Stimulated activated memory B cell treated with anti-CD40 and anti-IgM and Interleukin-4, amounts not matched to agents 10 μg/mL and 1 μg/mL and 100 μg/mL, for 72 hours (primary cell): ENCODE data around the gene SETD1B.

Experiments
- ATAC-seq: fragments of 150-1000 bp; cut with Tn5 transposase; 2 replicates; pipeline ENCODE4 v1.10.0; 2021
- H3K27ac Mint-ChIP-seq: one replicate; pipeline ENCODE4 v1.8.0; 2022; ENCODE audit warnings: mild to moderate bottlenecking, mixed read lengths
- H3K27me3 Mint-ChIP-seq: one replicate; pipeline ENCODE4 v1.8.0; 2022; ENCODE audit warnings: mixed read lengths
- H3K36me3 Mint-ChIP-seq: one replicate; pipeline ENCODE4 v1.8.0; 2022; ENCODE audit warnings: mixed read lengths
- H3K4me1 Mint-ChIP-seq: one replicate; pipeline ENCODE4 v1.8.0; 2022; ENCODE audit warnings: mixed read lengths
- H3K4me3 Mint-ChIP-seq: one replicate; pipeline ENCODE4 v1.8.0; 2022; ENCODE audit warnings: mild to moderate bottlenecking, moderate library complexity, mixed read lengths
- H3K9me3 Mint-ChIP-seq: one replicate; pipeline ENCODE4 v1.8.0; 2022; ENCODE audit warnings: mixed read lengths

SETD1B gene

GRCh38 chr12:121774968-121775474, 28.8 kb upstream of the SETD1B start:
- no peaks in the 10 kb centered on the region for H3K27me3 Mint-ChIP-seq
- H3K36me3 Mint-ChIP-seq = peaks cover 14% of the 10 kb centered on the region
- no peak for ATAC-seq
- peaks cover 31% of the 10 kb centered on the region for H3K4me1 Mint-ChIP-seq
- H3K27ac Mint-ChIP-seq = peak overlapping the region; percentile 51
- no peak overlapping the region for H3K4me3 Mint-ChIP-seq
- H3K9me3 Mint-ChIP-seq = no peaks in the 10 kb centered on the region

- Mint-ChIP-seq H3K4me1 (peaks cover 31% of the 10 kb centered on the region), H3K27ac (peak overlapping the region; percentile 74), H3K36me3 (peaks cover 19% of the 10 kb centered on the region), H3K27me3 (no peaks in the 10 kb centered on the region), H3K9me3 (no peaks in the 10 kb centered on the region), H3K4me3 (no peak overlapping the region)
- ATAC-seq = no peak
Observed at GRCh38 chr12:121775501-121775900, 28.3 kb upstream of the SETD1B start.

DNA sequence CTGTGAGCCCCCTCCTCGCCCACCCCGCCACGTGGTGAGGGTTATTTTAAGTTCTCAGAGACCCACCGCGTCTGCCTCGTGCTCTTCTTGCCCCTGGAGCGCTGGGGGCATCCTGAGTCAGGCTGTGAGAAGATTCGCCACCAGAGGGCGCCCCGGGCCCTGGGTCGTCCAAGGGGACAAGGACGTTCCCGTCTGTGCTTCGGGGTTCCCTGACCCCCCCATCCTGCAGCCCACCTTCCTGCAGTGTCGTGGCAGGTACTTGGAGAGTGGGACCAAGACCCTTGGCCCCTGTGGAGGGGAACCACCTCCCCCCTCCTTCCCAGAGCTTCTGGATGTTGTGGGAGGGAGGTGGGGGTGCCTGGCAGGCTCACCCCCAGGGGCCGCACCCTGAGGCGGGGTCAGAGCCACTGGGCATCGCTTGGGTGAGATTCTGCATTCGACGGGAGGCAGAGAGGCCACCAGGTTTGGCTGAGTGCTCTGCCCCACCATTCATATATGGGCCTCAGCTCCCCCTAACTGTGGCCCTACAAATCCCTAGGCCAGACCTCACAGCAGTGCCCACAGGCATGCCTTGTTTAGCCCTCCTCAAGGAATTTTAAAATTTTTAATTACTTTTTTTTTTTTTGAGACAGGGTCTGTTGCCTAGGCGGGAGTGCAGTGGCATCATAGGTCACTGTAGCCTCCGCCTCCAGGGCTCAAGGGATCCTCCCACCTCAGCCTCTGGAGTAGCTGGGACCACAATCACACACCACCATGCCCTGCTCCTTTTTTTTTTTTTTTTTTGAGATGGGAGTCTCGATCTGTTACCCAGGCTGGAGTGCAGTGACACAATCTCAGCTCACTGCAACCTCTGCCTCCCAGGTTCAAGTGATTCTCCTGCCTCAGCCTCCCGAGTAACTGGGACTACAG, 27.4 kb upstream of the SETD1B start:
- Mint-ChIP-seq H3K27me3 (no peaks in the 10 kb centered on the region), H3K9me3 (no peaks in the 10 kb centered on the region), H3K4me3 (peak overlapping the region; percentile 29), H3K27ac (peak overlapping the region; percentile 74), H3K36me3 (peaks cover 21% of the 10 kb centered on the region), H3K4me1 (peaks cover 40% of the 10 kb centered on the region)
- peak; percentile 82 for ATAC-seq

DNA sequence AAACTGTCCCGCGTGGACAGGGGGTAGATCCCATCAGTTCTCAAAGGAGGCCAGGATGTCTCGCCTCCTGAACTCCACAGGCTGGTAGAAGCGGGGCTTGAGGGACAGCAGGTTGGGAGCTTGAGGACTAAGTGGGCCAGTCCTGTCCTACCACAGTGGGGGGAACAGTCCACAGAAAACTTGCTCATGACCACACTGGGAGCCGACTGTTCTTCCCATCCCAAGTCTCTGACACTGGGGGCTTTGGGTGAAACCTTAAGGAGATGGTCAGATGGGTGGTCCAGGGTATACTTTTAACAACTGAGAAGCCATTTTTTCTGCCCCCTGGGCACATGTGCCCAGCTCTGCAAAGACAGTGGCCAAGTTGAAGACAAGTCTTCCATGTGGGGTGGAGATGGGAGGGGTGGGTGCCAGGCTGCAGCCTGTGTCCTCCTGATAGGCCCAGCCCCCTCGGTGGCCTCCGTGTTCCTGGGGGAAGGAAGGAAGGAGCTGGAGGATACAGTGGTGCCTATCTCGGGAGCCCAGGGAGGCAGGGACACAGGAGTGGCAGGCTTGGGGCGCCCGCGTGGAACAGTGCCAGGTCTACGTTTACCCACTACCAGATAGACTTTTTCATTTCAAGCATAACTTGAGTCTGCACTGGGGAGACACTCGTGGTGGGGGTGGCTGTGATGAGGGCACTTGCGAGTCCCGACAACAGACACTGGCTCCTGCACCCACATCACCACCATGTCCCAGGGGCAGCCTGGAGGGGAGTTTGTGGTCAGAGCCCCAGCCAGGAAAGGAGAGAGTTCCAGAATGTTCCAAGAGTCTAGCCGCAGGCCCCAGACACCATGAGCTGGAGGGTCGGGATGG, 25.0 kb upstream of the SETD1B start:
- Mint-ChIP-seq H3K27ac (peak overlapping the region; percentile 95), H3K9me3 (no peaks in the 10 kb centered on the region), H3K4me3 (peak overlapping the region; percentile 57), H3K27me3 (no peaks in the 10 kb centered on the region), H3K4me1 (peaks cover 55% of the 10 kb centered on the region), H3K36me3 (peaks cover 23% of the 10 kb centered on the region)
- no peak for ATAC-seq

- Mint-ChIP-seq H3K9me3 (no peaks in the 10 kb centered on the region), H3K27ac (peak overlapping the region; percentile 95), H3K4me1 (peaks cover 61% of the 10 kb centered on the region), H3K36me3 (peaks cover 28% of the 10 kb centered on the region), H3K4me3 (no peak overlapping the region), H3K27me3 (no peaks in the 10 kb centered on the region)
- no peak for ATAC-seq
Observed at GRCh38 chr12:121779422-121779895, 24.4 kb upstream of the SETD1B start.

- H3K9me3 Mint-ChIP-seq = no peaks in the 10 kb centered on the region
- peaks cover 36% of the 10 kb centered on the region for H3K36me3 Mint-ChIP-seq
- H3K27ac Mint-ChIP-seq = peak overlapping the region; percentile 95
- peaks cover 70% of the 10 kb centered on the region for H3K4me1 Mint-ChIP-seq
- H3K27me3 Mint-ChIP-seq = no peaks in the 10 kb centered on the region
- no peak for ATAC-seq
- H3K4me3 Mint-ChIP-seq = peak overlapping the region; percentile 70
Observed at GRCh38 chr12:121780429-121780828, 23.4 kb upstream of the SETD1B start.

DNA sequence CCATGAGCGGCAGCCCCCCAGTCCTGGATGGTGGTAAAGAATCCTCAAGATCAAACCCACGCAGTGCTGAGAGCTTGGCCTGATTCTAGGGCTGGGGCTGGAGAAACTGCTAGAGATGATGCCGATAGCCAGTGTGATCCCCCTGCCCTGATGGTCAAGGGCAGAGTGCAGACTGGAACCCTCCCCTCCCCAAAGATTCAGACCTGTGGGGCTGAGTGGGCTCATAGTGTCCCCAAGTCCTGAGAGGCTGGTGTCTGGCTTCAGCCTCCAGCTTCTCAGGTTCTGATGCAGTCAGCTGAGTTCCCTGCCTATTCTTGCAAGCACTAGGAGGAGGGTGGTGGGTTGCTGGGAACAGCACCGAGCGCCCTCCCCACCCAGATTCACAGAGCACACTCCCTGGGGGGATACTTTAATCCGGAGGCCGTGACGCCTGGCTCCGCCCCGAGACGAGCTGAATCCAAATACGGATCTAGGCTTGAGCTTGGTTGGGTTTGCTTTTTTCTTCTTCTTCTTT, 22.3 kb upstream of the SETD1B start:
- peak; percentile 63 for ATAC-seq
- Mint-ChIP-seq H3K36me3 (peaks cover 40% of the 10 kb centered on the region), H3K27ac (peak overlapping the region; percentile 95), H3K27me3 (no peaks in the 10 kb centered on the region), H3K4me3 (peak overlapping the region; percentile 70), H3K9me3 (no peaks in the 10 kb centered on the region), H3K4me1 (peaks cover 72% of the 10 kb centered on the region)

DNA sequence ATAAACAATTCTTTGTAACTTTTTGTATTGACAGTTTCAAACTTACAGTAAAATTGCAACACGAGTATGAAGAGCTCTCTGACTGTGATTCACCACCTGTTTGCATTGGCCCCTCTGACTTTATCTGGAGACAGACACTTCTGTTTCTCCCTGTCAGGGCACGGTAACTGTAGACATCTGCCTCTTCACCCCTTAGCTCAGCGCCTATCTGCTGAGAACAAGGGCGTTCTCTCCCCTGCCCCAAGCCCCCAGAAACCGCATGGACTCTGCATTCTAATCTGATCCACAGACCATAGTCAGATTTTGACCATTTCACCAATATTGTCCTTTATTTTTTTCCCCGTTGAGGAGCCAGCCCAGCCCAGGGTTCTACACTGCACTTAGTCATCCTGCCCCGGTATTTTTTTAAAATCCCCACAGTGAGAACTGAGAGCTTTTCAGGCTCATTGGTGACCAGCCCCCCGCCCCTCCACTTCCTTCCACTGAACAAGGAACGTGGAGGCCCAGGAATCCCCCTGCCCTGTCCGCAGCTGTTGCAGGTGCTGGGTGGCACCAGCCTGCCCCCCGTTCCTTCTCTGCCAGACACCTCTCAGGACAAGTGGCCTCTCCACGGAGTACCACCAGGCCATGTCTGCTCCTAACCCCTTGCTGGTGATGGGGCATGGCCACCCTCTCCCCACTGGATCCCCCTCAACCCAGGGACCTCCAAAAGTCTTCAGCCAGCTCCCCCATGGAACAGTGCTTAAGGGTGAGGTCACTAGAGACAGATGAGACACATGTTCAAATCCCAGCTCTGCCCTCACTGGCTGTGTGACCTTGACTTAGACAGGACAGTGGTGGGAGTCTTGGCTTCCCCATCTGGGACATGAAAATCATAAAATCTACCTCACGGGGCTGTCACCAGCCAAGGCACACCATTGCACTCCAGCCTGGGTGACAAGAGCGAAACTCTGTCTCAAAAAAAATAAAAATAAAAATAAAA, 21.5 kb upstream of the SETD1B start:
- Mint-ChIP-seq H3K36me3 (peaks cover 48% of the 10 kb centered on the region), H3K4me3 (peak overlapping the region; percentile 70), H3K4me1 (peaks cover 76% of the 10 kb centered on the region), H3K27ac (peak overlapping the region; percentile 95), H3K9me3 (no peaks in the 10 kb centered on the region), H3K27me3 (no peaks in the 10 kb centered on the region)
- ATAC-seq = peak; percentile 92

GRCh38 chr12:121783766-121784165, 20.0 kb upstream of the SETD1B start:
- H3K27ac Mint-ChIP-seq = peak overlapping the region; percentile 95
- no peak for ATAC-seq
- H3K4me1 Mint-ChIP-seq = peaks cover 82% of the 10 kb centered on the region
- H3K9me3 Mint-ChIP-seq = no peaks in the 10 kb centered on the region
- no peaks in the 10 kb centered on the region for H3K27me3 Mint-ChIP-seq
- H3K4me3 Mint-ChIP-seq = peak overlapping the region; percentile 42
- H3K36me3 Mint-ChIP-seq = peaks cover 52% of the 10 kb centered on the region

DNA sequence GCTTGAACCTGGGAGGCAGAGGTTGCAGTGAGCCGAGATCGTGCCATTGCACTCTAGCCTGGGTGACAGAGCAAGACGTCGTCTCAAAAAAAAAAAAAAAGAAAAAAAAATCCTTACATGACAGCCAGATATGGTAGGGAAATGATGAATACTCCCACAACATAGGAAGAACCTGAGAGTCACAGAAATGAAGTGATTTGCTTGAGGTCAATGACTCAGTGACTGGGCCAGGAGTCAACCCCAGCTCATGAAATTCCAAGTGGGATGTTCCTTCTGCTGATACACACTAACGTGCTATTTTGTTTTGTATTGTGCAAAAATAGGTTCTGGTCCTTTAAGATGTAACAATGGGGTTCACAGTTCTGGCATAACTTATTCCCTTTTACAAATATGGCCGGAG, 19.3 kb upstream of the SETD1B start:
- no peaks in the 10 kb centered on the region for H3K9me3 Mint-ChIP-seq
- peak overlapping the region; percentile 42 for H3K4me3 Mint-ChIP-seq
- peaks cover 85% of the 10 kb centered on the region for H3K4me1 Mint-ChIP-seq
- H3K36me3 Mint-ChIP-seq = peaks cover 45% of the 10 kb centered on the region
- ATAC-seq = no peak
- H3K27ac Mint-ChIP-seq = peak overlapping the region; percentile 95
- H3K27me3 Mint-ChIP-seq = no peaks in the 10 kb centered on the region

GRCh38 chr12:121786440-121786825, 17.4 kb upstream of the SETD1B start:
- Mint-ChIP-seq H3K27me3 (no peaks in the 10 kb centered on the region), H3K9me3 (no peaks in the 10 kb centered on the region), H3K27ac (peak overlapping the region; percentile 95), H3K4me1 (peaks cover 96% of the 10 kb centered on the region), H3K4me3 (peak overlapping the region; percentile 59), H3K36me3 (peaks cover 47% of the 10 kb centered on the region)
- no peak for ATAC-seq

DNA sequence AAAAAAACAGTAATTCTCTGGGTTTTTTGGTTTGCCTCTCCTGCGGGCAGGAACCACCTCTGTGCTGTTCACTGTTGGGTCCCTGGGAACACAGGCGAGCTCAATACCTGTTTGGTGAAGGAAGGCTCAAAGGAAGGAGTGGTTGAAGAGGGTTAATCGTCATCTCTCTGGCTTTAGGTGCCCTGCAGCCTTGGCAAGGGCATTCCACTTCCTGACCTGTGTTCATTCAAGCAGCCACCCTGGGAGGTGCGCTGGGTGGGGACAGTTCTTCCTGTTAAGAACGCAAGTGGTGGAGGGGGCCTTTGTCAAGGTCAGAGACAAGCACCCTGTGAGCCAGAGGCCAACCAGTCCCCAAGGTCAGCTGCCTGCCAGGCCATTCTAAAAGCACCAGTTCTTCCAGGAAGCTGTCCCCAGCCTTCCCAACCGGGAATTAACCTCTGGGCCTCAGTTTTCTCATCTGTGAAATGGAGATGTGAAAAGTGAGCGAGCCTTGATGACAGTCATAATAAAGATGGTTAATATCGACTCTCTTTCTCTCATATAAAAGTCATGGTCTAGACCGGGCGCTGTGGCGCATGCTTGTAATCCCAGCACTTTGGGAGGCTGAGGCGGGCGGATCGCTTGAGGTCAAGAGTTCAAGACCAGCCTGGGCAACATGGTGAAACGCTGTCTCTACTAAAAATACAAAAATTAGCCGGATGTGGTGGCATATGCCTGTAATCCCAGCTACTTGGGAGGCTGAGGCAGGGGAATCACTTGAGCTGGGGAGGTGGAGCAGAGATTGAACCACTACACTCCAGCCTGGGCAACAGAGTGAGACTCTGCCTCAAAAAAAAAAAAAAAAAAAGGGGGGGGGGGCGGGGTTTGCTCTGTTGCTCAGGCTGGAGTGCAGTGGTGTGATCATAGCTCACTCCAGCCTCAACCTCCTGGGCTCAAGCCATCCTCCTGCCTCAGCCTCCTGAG, 16.5 kb upstream of the SETD1B start:
- ATAC-seq = no peak
- Mint-ChIP-seq H3K4me3 (peak overlapping the region; percentile 83), H3K4me1 (peaks cover 91% of the 10 kb centered on the region), H3K27me3 (no peaks in the 10 kb centered on the region), H3K36me3 (peaks cover 55% of the 10 kb centered on the region), H3K9me3 (no peaks in the 10 kb centered on the region), H3K27ac (peak overlapping the region; percentile 95)

GRCh38 chr12:121788176-121788818, 15.5 kb upstream of the SETD1B start:
- peak overlapping the region; percentile 95 for H3K27ac Mint-ChIP-seq
- peaks cover 81% of the 10 kb centered on the region for H3K4me1 Mint-ChIP-seq
- H3K4me3 Mint-ChIP-seq = peak overlapping the region; percentile 83
- no peaks in the 10 kb centered on the region for H3K9me3 Mint-ChIP-seq
- H3K36me3 Mint-ChIP-seq = peaks cover 59% of the 10 kb centered on the region
- ATAC-seq = no peak
- H3K27me3 Mint-ChIP-seq = no peaks in the 10 kb centered on the region
